GM12878 (cell line): ENCODE measurements around the gene OR2B3.

Experiments
- CHD1 ChIP-seq: IDR thresholded peaks from 2 replicates; pipeline ENCODE4 v1.6.1; 2012; ENCODE audit warnings: low read depth, low read length, improper control_type of control experiment
- CTCF ChIP-seq, 3 experiments: IDR thresholded peaks in 2 of 3; conservative IDR thresholded peaks in 1 of 3; 2 replicates each; pipeline ENCODE4 v1.5.1; 2011; ENCODE audit warnings: low read depth in 3 of 3, low read length in 3 of 3, mild to moderate bottlenecking in 3 of 3, control low read depth in 2 of 3, moderate library complexity in 2 of 3, inconsistent platforms in 1 of 3, mixed read lengths in 1 of 3; ENCODE audit not compliant: control insufficient read depth in 2 of 3, insufficient read depth in 1 of 3; ENCODE audit errors: extremely low read depth in 1 of 3
- EP300 ChIP-seq, 2 experiments: fragments of 150-350 bp in 1 of 2; IDR thresholded peaks; 2 replicates each; pipeline ENCODE4 v1.6.1; 2011 to 2012; ENCODE audit warnings: low read depth in 2 of 2, low read length in 2 of 2, borderline replicate concordance in 1 of 2, improper control_type of control experiment in 1 of 2, inconsistent platforms in 1 of 2; ENCODE audit not compliant: control insufficient read depth in 1 of 2
- EZH2 ChIP-seq: IDR thresholded peaks from 2 replicates; pipeline ENCODE4 v1.6.1; 2012; ENCODE audit warnings: low read depth, mild to moderate bottlenecking, control low read depth, inconsistent platforms, low read length, borderline replicate concordance; ENCODE audit not compliant: control insufficient read depth
- NKRF ChIP-seq: fragments of 450-650 bp; conservative IDR thresholded peaks from 2 replicates; pipeline ENCODE4 v1.6.1; 2017; ENCODE audit warnings: mild to moderate bottlenecking, moderate library complexity
- PRDM15 ChIP-seq: fragments of 450-650 bp; formaldehyde crosslinking; IDR thresholded peaks from 2 replicates; pipeline ENCODE4 v1.4.0; 2020; ENCODE audit warnings: mild to moderate bottlenecking, moderate library complexity
- RAD21 ChIP-seq: IDR thresholded peaks from 2 replicates; pipeline ENCODE4 v1.6.1; 2011; ENCODE audit warnings: mild to moderate bottlenecking, low read depth, low read length, moderate library complexity; ENCODE audit not compliant: insufficient read depth
- RAD51 ChIP-seq: fragments of 450-650 bp; IDR thresholded peaks from 2 replicates; pipeline ENCODE4 v1.6.1; 2016; ENCODE audit warnings: moderate library complexity, mild to moderate bottlenecking, inconsistent platforms
- SRF ChIP-seq, 2 experiments: IDR thresholded peaks; 2 replicates each; pipeline ENCODE4 v1.6.1; 2011; ENCODE audit warnings: low read depth in 2 of 2, low read length in 2 of 2, mild to moderate bottlenecking in 1 of 2, moderate library complexity in 1 of 2
- SUZ12 ChIP-seq: fragments of 200-600 bp; sonication (generic); IDR thresholded peaks from one replicate; pipeline ENCODE4 v1.6.1; 2018; ENCODE audit warnings: antibody characterized with exemption, mild to moderate bottlenecking; ENCODE audit not compliant: unreplicated experiment
- ZBTB40 ChIP-seq: fragments of 450-650 bp; IDR thresholded peaks from 2 replicates; pipeline ENCODE4 v1.6.1; 2016; ENCODE audit warnings: mild to moderate bottlenecking, moderate library complexity, borderline replicate concordance
- TF ChIP-seq, protein P1 (sequence below): fragments of 450-650 bp; IDR thresholded peaks from 2 replicates; pipeline ENCODE4 v1.6.1; 2017; ENCODE audit warnings: borderline replicate concordance

- TF ChIP-seq SUZ12 (no peak), RAD21 (no peak), CHD1 (no peak), EZH2 (no peak), ZBTB40 (no peak), SRF (IDR thresholded peaks at IDR 0.05; ENCODE audit: low read depth in 2 of 2, low read length in 2 of 2) (no peak), PRDM15 (CRISPR knock-in tag) (no peak), RAD51 (no peak), CTCF (IDR thresholded peaks at IDR 0.05 in 2 of 3, conservative IDR thresholded peaks at IDR 0.05 in 1 of 3; ENCODE audit: control insufficient read depth in 2 of 3, extremely low read depth in 1 of 3, insufficient read depth in 1 of 3, low read depth in 3 of 3, low read length in 3 of 3) (no peak), NKRF (no peak), EP300 (IDR thresholded peaks at IDR 0.05; ENCODE audit: borderline replicate concordance in 1 of 2, control insufficient read depth in 1 of 2, low read depth in 2 of 2, low read length in 2 of 2) (no peak)
- TF ChIP-seq, protein P1, sequence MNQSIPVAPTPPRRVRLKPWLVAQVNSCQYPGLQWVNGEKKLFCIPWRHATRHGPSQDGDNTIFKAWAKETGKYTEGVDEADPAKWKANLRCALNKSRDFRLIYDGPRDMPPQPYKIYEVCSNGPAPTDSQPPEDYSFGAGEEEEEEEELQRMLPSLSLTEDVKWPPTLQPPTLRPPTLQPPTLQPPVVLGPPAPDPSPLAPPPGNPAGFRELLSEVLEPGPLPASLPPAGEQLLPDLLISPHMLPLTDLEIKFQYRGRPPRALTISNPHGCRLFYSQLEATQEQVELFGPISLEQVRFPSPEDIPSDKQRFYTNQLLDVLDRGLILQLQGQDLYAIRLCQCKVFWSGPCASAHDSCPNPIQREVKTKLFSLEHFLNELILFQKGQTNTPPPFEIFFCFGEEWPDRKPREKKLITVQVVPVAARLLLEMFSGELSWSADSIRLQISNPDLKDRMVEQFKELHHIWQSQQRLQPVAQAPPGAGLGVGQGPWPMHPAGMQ: no peak
Measured at GRCh38 chr6:29045075-29045474, 42.0 kb downstream of the OR2B3 start, which contains the start of gene OR2W1.
